ENCODE results near the gene SIX4.
A peak's percentile ranks its signal among the peaks of the same experiment; 100 is the strongest.

The SIX4 gene

GRCh38 chr14:60736494-60736893 lies 12.3 kb upstream of the SIX4 start:
- H3K4me2 ChIP-seq (ENCODE audit: low read length) = peak overlapping the region; percentile 70
- H3K27ac ChIP-seq (ENCODE audit: low read depth, low read length) = no peak overlapping the region

GRCh38 chr14:60735416-60735815 lies 11.3 kb upstream of the SIX4 start:
- no peaks in the 10 kb centered on the region for H3K9me2 ChIP-seq (replicated peaks; ENCODE audit: control insufficient read depth, low read length)
- H3K79me2 ChIP-seq (ENCODE audit: control insufficient read depth, low read length) = peaks cover 59% of the 10 kb centered on the region
- peaks cover 4% of the 10 kb centered on the region; the same call in 1 of the 2 replicates for H3K36me3 ChIP-seq (ENCODE audit: control insufficient read depth, low read length)
- peak overlapping the region; percentile 88 for H3K4me3 ChIP-seq (ENCODE audit: low read length)
- peaks cover 15% of the 10 kb centered on the region for H3K4me1 ChIP-seq (ENCODE audit: control insufficient read depth, low read length)
- H3K27ac ChIP-seq (ENCODE audit: low read depth, low read length) = no peak overlapping the region
- H3K9me3 ChIP-seq (ENCODE audit: control insufficient read depth, insufficient read depth, low read length) = no peaks in the 10 kb centered on the region
- H3K4me2 ChIP-seq (ENCODE audit: low read length) = peak overlapping the region; percentile 70
- no peaks in the 10 kb centered on the region for H4K20me1 ChIP-seq (ENCODE audit: control insufficient read depth, insufficient read depth, low read depth, low read length)
- no peaks in the 10 kb centered on the region for H3F3A ChIP-seq (ENCODE audit: control insufficient read depth, insufficient read depth)
- H3K27me3 ChIP-seq (ENCODE audit: control insufficient read depth, low read length) = no peaks in the 10 kb centered on the region
- no peak for TF ChIP-seq EZH2phosphoT487 (IDR thresholded peaks at IDR 0.05; ENCODE audit: borderline replicate concordance, low read length)
- no peak for TF ChIP-seq CTCF (IDR thresholded peaks at IDR 0.05; ENCODE audit: low read depth, low read length, poor library complexity, severe bottlenecking)

More at GRCh38 chr14:60736494-60736893, 12.3 kb upstream of the SIX4 start:
- peak overlapping the region; percentile 88 for H3K4me3 ChIP-seq (ENCODE audit: low read length)
- H3K9me3 ChIP-seq (ENCODE audit: control insufficient read depth, insufficient read depth, low read length) = no peaks in the 10 kb centered on the region
- H3K79me2 ChIP-seq (ENCODE audit: control insufficient read depth, low read length) = peaks cover 66% of the 10 kb centered on the region
- H3K9me2 ChIP-seq (replicated peaks; ENCODE audit: control insufficient read depth, low read length) = no peaks in the 10 kb centered on the region
- H3K27me3 ChIP-seq (ENCODE audit: control insufficient read depth, low read length) = no peaks in the 10 kb centered on the region
- H3F3A ChIP-seq (ENCODE audit: control insufficient read depth, insufficient read depth) = no peaks in the 10 kb centered on the region
- TF ChIP-seq CTCF (IDR thresholded peaks at IDR 0.05; ENCODE audit: low read depth, low read length, poor library complexity, severe bottlenecking) = no peak
- no peak for TF ChIP-seq EZH2phosphoT487 (IDR thresholded peaks at IDR 0.05; ENCODE audit: borderline replicate concordance, low read length)
- peaks cover 15% of the 10 kb centered on the region for H3K4me1 ChIP-seq (ENCODE audit: control insufficient read depth, low read length)
- no peaks in the 10 kb centered on the region for H4K20me1 ChIP-seq (ENCODE audit: control insufficient read depth, insufficient read depth, low read depth, low read length)
- H3K36me3 ChIP-seq (ENCODE audit: control insufficient read depth, low read length) = peaks cover 4% of the 10 kb centered on the region; the same call in 1 of the 2 replicates

- Histone ChIP-seq H3K27me3 (ENCODE audit: control insufficient read depth, low read length) (no peaks in the 10 kb centered on the region), H3K4me1 (ENCODE audit: control insufficient read depth, low read length) (peaks cover 15% of the 10 kb centered on the region), H3F3A (ENCODE audit: control insufficient read depth, insufficient read depth) (no peaks in the 10 kb centered on the region), H3K79me2 (ENCODE audit: control insufficient read depth, low read length) (peaks cover 51% of the 10 kb centered on the region), H4K20me1 (ENCODE audit: control insufficient read depth, insufficient read depth, low read depth, low read length) (no peaks in the 10 kb centered on the region), H3K9me3 (ENCODE audit: control insufficient read depth, insufficient read depth, low read length) (no peaks in the 10 kb centered on the region), H3K27ac (ENCODE audit: low read depth, low read length) (no peak within 1 kb of the TSS), H3K36me3 (ENCODE audit: control insufficient read depth, low read length) (peaks cover 4% of the 10 kb centered on the region; the same call in 1 of the 2 replicates), H3K9me2 (replicated peaks; ENCODE audit: control insufficient read depth, low read length) (no peaks in the 10 kb centered on the region), H3K4me3 (ENCODE audit: low read length) (peak within 1 kb of the TSS; percentile 88), H3K4me2 (ENCODE audit: low read length) (peak within 1 kb of the TSS; percentile 70)
- TF ChIP-seq CTCF (IDR thresholded peaks at IDR 0.05; ENCODE audit: low read depth, low read length, poor library complexity, severe bottlenecking) = no peak
- no peak for TF ChIP-seq EZH2phosphoT487 (IDR thresholded peaks at IDR 0.05; ENCODE audit: borderline replicate concordance, low read length)
Observed at GRCh38 chr14:60734465-60735242, 10.5 kb upstream of the SIX4 start, which contains the start of gene MNAT1. Gene MNAT1, plus strand, starts transcription at chr14:60734761. Its CDS starts 102 bp downstream, at chr14:60734863.
